ENCODE measurements around the gene REPIN1.

REPIN1 gene

GRCh38 chr7:150360363-150361058 is 8.1 kb upstream of the REPIN1 start:
- DNase-seq (ENCODE audit: low read depth), result no peak

DNA sequence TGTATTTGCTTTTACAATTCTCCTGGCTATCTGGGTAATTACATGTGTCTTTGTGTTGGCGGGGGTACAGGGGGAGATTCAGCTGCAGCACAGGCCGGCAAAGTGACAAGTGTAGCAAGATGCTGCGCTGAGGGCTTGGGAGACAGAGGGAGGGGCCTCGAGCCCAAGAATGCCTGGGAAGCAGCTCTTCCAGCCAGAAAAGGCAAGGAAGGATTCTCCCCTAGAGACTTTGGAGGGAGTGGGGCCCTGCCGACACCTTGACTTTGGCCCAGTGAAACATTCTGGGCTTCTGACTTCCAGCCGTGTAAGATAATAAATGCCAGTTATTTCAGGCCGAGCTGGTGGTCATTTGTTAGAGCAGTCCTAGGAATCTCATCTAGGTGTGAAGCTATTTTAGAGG is 7.2 kb upstream of the REPIN1 start:
- DNase-seq (ENCODE audit: low read depth), result no peak

DNA sequence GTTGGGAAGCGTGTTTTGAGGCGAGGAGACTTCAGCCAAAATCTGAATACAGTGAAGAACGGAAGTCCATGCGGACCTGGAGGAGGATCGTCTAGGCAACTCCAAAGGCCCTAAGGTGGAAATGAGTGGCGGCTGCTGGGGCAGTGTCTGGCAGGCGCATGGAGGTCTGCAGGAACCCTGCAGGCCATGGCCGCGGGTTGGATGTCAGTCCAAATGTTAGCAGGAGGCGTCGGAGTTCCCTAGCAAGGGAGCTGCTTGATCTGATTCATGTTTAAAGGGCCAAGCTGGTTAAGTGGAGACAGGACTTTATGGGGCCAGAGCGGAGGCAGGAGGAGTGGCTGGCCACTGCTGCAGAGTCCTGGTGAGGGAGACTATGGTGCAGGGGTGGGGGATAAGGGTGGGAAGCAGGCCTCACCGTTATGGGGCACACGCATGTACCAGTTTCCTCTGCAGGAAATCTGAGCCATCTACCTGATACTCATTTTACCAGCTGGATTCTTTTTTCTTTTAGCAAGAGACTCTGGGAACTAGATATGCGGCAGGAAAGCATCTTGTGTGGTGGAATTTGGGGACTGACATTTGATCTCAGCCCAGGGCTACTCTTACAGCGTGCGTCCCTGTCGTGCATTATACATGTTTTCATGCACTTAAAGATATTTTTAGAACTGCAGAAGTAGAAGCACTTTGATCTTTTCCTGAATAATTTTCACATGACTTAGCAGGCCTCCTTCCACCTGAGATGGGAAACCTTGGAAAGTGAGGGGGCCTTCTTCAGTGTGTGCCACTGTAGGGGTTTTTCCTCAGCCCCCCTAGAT is 6.6 kb upstream of the REPIN1 start:
- no peak for DNase-seq (ENCODE audit: low read depth)

- DNase-seq (ENCODE audit: low read depth), result no peak
These were observed 5.3 kb upstream of the REPIN1 start for GRCh38 chr7:150363370-150363769.

DNA sequence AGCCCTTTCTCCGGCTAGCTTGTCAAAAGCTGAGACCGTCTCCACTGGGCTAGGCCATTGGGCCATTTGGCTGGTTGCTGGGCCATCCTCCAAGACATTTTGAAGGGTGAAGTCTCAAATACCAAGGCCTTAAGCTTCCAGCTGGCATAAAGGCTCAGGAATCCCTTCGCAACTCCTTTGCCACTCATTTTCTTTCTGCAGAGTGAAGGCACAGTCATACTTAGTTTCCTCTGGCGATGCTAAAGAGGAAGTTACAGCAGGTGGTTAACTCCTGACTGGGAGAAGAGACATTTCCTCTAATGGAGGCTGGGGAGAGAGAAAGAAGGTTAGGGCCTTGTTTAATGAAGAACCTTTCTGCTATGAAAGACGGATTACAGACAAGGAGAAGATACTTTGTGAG is 4.8 kb upstream of the REPIN1 start:
- no peak for DNase-seq (ENCODE audit: low read depth)

GRCh38 chr7:150365194-150365593 is 3.4 kb upstream of the REPIN1 start:
- no peak for DNase-seq (ENCODE audit: low read depth)

DNA sequence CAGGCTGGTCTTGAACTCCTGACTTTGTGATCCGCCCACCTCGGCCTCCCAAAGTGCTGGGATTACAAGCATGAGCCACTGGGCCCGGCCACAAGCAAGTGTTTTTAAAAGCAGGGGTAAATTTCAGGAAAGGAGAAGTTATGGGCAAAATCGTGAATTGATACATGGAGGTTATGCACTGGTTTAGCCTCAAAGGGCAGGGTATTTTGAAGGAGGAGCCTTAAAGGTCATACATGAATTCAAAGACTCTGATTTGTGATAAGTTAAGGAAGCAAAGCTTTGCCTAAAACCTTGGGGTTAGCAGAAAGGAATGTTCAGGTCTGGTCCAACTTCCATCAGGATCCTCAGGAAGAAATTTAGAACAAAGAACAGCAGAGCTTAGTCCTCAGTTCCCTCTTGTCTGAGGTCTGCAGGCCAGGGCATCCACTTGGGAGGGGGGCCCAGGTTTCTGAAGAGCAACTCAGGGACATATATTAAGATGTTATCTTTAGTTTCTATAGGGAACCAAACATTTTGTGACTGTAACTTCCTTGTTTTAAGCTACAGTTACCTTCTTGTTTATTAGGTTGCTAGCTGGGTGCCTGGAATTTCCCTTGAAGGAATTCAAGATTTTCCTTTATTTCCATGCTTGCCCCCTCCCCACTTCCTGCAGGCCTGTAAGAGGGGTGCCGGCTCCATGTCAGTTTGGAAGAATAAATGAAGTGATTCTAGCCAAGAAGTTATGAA is 2.8 kb upstream of the REPIN1 start:
- no peak for DNase-seq (ENCODE audit: low read depth)

DNA sequence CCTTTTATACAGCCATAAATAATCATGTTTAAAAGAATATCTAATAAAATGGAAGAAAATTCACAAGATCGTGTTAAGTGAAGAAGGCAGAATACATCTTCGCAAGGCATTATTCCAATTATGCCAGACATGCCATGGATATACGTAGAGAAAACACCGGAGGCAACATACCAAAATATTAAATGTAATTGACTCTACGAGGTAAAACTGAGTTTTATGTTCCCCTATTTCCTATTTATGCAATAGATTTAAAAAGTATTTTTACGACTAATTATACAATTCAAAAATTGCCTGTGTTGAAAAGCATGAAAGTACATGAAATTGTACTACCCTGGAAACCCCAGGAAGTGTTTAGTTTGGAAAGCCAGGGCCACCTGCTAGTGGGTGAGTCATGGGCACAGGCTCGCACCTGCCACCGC is 936 bp upstream of the REPIN1 start:
- DNase-seq (ENCODE audit: low read depth), result no peak

- peak; percentile 46 for DNase-seq (ENCODE audit: low read depth)
These were observed 494 bp downstream of the REPIN1 start for GRCh38 chr7:150368884-150369747.

DNA sequence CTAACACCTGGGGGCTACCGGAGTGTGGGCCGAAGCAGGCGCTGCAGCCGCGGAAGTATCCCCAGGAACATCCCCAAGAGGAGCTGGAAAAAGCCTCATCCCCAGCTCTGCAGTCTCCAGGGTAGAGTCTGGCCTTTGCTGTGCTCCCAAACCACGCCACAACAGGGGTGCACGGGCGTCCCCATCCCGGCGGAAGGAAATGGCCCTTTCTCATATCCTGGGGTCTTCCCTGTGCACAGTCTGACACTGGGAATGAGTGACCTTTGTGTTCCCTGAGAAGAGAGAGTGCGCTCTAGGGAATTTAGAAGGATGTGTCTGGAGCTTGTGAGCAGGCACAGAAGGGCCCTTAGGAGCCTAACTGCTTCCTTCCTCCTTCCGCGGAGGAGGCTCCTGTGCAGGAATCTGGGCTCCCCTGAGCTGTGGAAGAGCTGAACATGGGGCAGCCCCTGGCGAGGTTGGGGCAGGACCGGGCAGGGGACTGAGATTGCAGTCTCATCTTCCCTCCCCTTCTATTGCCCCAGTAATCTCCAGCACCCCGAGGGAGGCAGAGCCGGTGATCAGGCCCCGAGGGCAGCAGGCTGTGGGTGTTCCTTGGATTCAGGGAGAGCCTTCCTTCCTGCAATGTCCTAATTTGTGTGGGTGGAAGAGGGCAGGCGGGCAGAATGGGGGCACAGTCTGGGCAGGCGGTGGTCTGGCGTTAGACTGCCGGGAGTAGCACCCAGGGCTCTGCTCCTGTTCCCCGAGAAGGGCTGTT is 1.3 kb downstream of the REPIN1 start:
- DNase-seq (ENCODE audit: low read depth), result no peak

GRCh38 chr7:150370612-150371071 is 2.0 kb downstream of the REPIN1 start:
- no peak for DNase-seq (ENCODE audit: low read depth)

GRCh38 chr7:150371131-150371995 is 2.7 kb downstream of the REPIN1 start:
- no peak for DNase-seq (ENCODE audit: low read depth)

GRCh38 chr7:150371996-150372270 is 3.3 kb downstream of the REPIN1 start:
- no peak for DNase-seq (ENCODE audit: low read depth)

- DNase-seq (ENCODE audit: low read depth), result no peak
These were observed 3.8 kb downstream of the REPIN1 start for GRCh38 chr7:150372271-150373048.

GRCh38 chr7:150373049-150373801 is 4.6 kb downstream of the REPIN1 start:
- no peak for DNase-seq (ENCODE audit: low read depth)

- DNase-seq (ENCODE audit: low read depth), result no peak
These were observed 5.4 kb downstream of the REPIN1 start for GRCh38 chr7:150374026-150374425.

GRCh38 chr7:150374472-150374871 is 5.8 kb downstream of the REPIN1 start:
- no peak for DNase-seq (ENCODE audit: low read depth)

DNA sequence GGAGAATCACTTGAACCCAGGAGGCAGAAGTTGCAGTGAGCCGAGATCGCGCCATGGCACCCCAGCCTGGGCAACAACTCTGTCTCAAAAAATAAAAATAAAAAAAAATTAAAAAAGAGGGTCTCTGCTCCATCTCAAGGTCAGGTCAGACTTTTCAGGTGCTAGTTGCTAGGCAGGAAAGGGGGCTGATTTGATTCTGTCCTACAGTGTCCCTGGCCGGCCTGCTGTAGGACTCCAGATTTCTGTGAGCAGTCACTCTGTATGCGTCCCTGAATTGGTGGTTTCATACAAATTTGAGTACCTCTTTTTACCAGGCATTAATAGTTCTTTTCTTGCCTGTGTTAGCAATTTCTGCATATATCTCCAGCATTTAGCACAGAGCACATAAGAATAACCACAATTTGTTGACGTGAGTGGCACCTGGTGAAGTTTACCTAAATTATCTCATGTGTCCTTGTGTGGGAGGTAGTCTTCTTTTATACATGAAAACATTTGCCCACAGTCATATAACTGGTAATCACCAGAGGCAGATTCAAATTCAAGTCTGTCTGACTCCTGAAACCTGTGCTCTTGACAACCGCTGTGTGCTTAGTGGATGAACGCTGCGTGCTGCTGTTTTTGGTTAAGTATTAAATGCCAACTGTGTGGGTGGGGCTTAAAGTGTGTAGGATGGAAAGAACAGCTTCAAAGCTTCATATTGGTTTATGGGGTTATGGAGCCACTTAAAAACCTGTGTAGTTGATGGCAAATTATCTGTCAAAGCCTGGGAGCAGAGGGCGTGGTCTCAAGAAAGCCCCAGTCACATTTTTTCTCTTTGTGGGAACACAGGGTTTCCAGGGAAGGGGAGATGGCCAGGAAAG is 7.3 kb downstream of the REPIN1 start:
- no peak for DNase-seq (ENCODE audit: low read depth)

All from T follicular helper cell (primary cell).